Right lobe of liver (tissue), 4 donors: ENCODE measurements around the gene ACYP1.

Experiments used
- POLR2A ChIP-seq: fragments of 450-650 bp; IDR thresholded peaks from one replicate; pipeline ENCODE4 v1.6.1; 2017; ENCODE audit warnings: antibody characterized with exemption, mild to moderate bottlenecking
- TF ChIP-seq, protein P1 (sequence below), 4 donors: fragments of 200-600 bp in 3 of 4; fragments of 450-650 bp in 1 of 4; IDR thresholded peaks; one replicate each; pipeline versions ENCODE4 v1.5.1 to v1.8.0; 2016 to 2022; ENCODE audit warnings: antibody characterized with exemption in 4 of 4, mild to moderate bottlenecking in 2 of 4
- donor health status: DM: no; HTN: no; CAD: no.
- donor health status: DM: no; HTN: no; CAD: no.
- donor health status: DM: no; HTN: yes; CAD: no.

DNA sequence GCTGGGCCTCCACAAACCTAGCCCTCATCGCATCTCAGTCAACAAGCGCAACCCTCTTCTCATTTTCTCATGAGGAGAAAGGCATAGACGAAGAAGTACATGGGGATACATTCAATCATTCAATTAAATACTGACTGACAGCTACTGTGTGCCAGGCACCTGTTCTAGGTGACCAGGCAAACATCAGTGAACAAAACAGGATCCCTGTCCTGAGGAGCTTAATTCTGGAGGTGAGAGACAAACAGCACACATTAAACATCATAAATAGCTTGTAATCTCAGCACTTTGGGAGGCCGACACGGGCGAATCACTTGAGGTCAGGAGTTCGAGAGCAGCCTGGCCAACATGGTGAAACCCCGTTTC is 362 bp upstream of the ACYP1 start:
- TF ChIP-seq, protein P1, sequence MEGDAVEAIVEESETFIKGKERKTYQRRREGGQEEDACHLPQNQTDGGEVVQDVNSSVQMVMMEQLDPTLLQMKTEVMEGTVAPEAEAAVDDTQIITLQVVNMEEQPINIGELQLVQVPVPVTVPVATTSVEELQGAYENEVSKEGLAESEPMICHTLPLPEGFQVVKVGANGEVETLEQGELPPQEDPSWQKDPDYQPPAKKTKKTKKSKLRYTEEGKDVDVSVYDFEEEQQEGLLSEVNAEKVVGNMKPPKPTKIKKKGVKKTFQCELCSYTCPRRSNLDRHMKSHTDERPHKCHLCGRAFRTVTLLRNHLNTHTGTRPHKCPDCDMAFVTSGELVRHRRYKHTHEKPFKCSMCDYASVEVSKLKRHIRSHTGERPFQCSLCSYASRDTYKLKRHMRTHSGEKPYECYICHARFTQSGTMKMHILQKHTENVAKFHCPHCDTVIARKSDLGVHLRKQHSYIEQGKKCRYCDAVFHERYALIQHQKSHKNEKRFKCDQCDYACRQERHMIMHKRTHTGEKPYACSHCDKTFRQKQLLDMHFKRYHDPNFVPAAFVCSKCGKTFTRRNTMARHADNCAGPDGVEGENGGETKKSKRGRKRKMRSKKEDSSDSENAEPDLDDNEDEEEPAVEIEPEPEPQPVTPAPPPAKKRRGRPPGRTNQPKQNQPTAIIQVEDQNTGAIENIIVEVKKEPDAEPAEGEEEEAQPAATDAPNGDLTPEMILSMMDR (IDR thresholded peaks at IDR 0.05): no peak
- TF ChIP-seq POLR2A: no peak
